Measurements from ENCODE around the gene MMP28. TPM values are rescaled to one million over a fixed set of nuclear protein-coding genes. Genes with fewer than 3 reads are reported as not detected.

MMP28 gene
- total RNA-seq, 4 donors from 2014 or later: 2.9 to 58.4 (median 11.0) TPM

- H3K27ac ChIP-seq: peak overlapping the region; percentile 36 to 51
- intact Hi-C loops (cut with DNase I; ENCODE audit: low total_unique reads): no loop called here
- peak; percentile 60 to 88 for DNase-seq
- no peaks in the 10 kb centered on the region for H3K9me3 ChIP-seq
- H3K4me3 ChIP-seq: no peak overlapping the region
- H3K27me3 ChIP-seq: no peaks in the 10 kb centered on the region
- no peak for TF ChIP-seq POLR2A (IDR thresholded peaks at IDR 0.05)
- TF ChIP-seq, protein P1, sequence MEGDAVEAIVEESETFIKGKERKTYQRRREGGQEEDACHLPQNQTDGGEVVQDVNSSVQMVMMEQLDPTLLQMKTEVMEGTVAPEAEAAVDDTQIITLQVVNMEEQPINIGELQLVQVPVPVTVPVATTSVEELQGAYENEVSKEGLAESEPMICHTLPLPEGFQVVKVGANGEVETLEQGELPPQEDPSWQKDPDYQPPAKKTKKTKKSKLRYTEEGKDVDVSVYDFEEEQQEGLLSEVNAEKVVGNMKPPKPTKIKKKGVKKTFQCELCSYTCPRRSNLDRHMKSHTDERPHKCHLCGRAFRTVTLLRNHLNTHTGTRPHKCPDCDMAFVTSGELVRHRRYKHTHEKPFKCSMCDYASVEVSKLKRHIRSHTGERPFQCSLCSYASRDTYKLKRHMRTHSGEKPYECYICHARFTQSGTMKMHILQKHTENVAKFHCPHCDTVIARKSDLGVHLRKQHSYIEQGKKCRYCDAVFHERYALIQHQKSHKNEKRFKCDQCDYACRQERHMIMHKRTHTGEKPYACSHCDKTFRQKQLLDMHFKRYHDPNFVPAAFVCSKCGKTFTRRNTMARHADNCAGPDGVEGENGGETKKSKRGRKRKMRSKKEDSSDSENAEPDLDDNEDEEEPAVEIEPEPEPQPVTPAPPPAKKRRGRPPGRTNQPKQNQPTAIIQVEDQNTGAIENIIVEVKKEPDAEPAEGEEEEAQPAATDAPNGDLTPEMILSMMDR (IDR thresholded peaks at IDR 0.05): no peak
- peaks cover 5 to 8% of the 10 kb centered on the region in 2 donors for H3K4me1 ChIP-seq
- no peaks in the 10 kb centered on the region for H3K36me3 ChIP-seq
These were observed 6.3 kb upstream of the MMP28 start for GRCh38 chr17:35801583-35802224.

DNA sequence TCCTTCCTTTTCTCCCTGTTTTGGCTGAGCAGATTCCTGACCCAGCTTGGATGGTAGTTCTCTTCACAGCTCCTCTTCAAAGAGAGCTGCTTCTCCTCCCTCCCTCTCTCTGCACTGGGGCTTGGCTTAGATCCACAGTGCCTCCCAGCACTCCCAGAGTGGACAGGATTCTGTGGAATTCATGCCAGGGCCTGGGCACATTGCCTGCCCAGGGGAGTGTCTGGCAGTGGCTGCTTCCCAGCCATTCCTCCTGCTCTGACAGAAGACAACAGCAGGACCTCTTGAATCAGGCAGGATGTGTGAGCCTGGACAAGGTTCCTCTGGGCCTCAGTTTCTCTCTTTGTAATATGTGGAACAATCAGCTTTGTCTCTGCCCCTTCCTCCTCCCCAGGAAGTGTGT lies 4.5 kb upstream of the MMP28 start:
- Histone ChIP-seq H3K4me1 (peaks cover 5 to 16% of the 10 kb centered on the region in 2 donors), H3K36me3 (no peaks in the 10 kb centered on the region), H3K27ac (peak overlapping the region; percentile 1 to 43), H3K9me3 (no peaks in the 10 kb centered on the region), H3K4me3 (no peak overlapping the region), H3K27me3 (no peaks in the 10 kb centered on the region)
- TF ChIP-seq POLR2A (IDR thresholded peaks at IDR 0.05): no peak
- TF ChIP-seq, protein P1 (IDR thresholded peaks at IDR 0.05): no peak
- intact Hi-C loops (cut with DNase I; ENCODE audit: low total_unique reads): no loop called here
- peak; percentile 63 to 77 for DNase-seq

DNA sequence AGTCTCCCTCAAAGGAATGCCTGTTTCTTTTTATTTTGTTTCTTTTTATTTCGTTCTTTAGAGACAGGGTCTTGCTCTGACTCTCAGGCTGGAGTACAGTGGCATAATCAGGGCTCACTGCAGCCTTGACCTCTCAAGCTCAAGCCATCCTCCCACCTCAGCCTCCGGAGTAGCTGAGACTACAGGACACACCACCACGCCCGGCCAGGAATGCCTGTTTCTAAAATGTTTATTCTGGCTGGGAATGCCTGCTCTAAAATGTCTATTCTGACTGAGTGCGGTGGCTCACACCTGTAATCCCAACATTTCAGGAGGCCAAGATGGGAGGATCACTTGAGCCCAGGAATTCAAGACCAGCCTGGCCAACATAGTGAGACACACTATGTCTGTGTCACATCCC lies 2.5 kb upstream of the MMP28 start:
- Histone ChIP-seq H3K9me3 (no peaks in the 10 kb centered on the region), H3K27ac (no peak overlapping the region), H3K36me3 (no peaks in the 10 kb centered on the region), H3K4me3 (no peak overlapping the region), H3K4me1 (peaks cover 5 to 19% of the 10 kb centered on the region in 2 donors), H3K27me3 (no peaks in the 10 kb centered on the region)
- no peak for TF ChIP-seq POLR2A (IDR thresholded peaks at IDR 0.05)
- TF ChIP-seq, protein P1 (IDR thresholded peaks at IDR 0.05): no peak
- intact Hi-C loops (cut with DNase I; ENCODE audit: low total_unique reads): no loop called here
- no peak for DNase-seq

GRCh38 chr17:35797370-35797769 lies 1.9 kb upstream of the MMP28 start:
- Histone ChIP-seq H3K27me3 (no peaks in the 10 kb centered on the region), H3K36me3 (no peaks in the 10 kb centered on the region), H3K9me3 (no peaks in the 10 kb centered on the region), H3K4me1 (peaks cover 5 to 19% of the 10 kb centered on the region in 2 donors), H3K4me3 (no peak overlapping the region), H3K27ac (no peak overlapping the region)
- intact Hi-C loops (cut with DNase I; ENCODE audit: low total_unique reads): no loop called here
- DNase-seq: no peak
- TF ChIP-seq, protein P1 (IDR thresholded peaks at IDR 0.05): no peak

- intact Hi-C loops (cut with DNase I; ENCODE audit: low total_unique reads): no loop called here
- TF ChIP-seq, protein P1 (IDR thresholded peaks at IDR 0.05): no peak
- no peak for TF ChIP-seq POLR2A (IDR thresholded peaks at IDR 0.05)
- Histone ChIP-seq H3K36me3 (no peaks in the 10 kb centered on the region), H3K4me3 (no peak overlapping the region), H3K4me1 (peaks cover 5 to 19% of the 10 kb centered on the region in 2 donors), H3K9me3 (no peaks in the 10 kb centered on the region), H3K27me3 (no peaks in the 10 kb centered on the region), H3K27ac (no peak overlapping the region)
- no peak for DNase-seq
These were observed 1.5 kb upstream of the MMP28 start for GRCh38 chr17:35796942-35797341.
